ENCODE data around the gene COL6A2.

The COL6A2 gene

DNA sequence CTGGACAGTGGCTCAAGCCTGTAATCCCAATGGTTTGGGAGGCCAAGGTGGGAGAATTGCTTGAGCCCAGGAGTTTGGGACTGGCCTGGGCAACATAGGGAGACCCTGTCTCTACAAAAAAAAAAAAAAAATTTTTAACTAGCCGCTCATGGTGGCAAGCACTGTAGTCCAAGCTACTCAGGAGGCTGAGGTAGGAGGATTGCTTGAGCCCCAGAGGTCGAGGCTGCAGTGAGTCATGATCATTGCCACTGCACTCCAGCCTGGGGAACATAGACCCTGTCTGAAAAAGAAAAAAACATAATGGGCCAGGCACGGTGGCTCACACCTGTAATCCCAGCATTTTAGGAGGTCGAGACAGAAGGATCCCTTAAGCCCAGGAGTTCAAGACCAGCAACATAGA, 81.0 kb downstream of the COL6A2 start:
- 100% methylated on average over 4 of the region's 4 CpGs for WGBS (ENCODE audit: insufficient coverage)
- ChIA-PET POLR2A (no interaction called here), CTCF (no interaction called here)

More for the DNA sequence above, 81.0 kb downstream of the COL6A2 start:
- Histone ChIP-seq H3K4me1 (ENCODE audit: control extremely low read depth in 1 of 4, control insufficient read depth in 4 of 4, insufficient read depth in 4 of 4, low read length in 3 of 4) (peaks cover 0 to 34% (median 16%) of the 10 kb centered on the region in 4 experiments), H3K36me3 (ENCODE audit: control insufficient read depth in 4 of 4, insufficient read depth in 4 of 4, low read length in 3 of 4) (peaks cover 0 to 4% (median 0%) of the 10 kb centered on the region in 4 experiments), H3K27me3 (replicated peaks in 2 of 5; ENCODE audit: control insufficient read depth in 4 of 5, insufficient read depth in 5 of 5, low read length in 4 of 5) (no peaks in the 10 kb centered on the region), H3K27ac (ENCODE audit: insufficient read depth in 1 of 2, low read depth in 1 of 2, low read length in 2 of 2, poor library complexity in 1 of 2, severe bottlenecking in 2 of 2) (no peak overlapping the region), H3K4me3 (ENCODE audit: control insufficient read depth in 1 of 7, extremely low read depth in 1 of 7, insufficient read depth in 4 of 7, low read depth in 2 of 7, low read length in 6 of 7) (no peak overlapping the region), H3K9me3 (ENCODE audit: control extremely low read depth in 1 of 5, control insufficient read depth in 4 of 5, insufficient read depth in 2 of 5, low read depth in 1 of 5, low read length in 4 of 5) (peaks cover 2 to 11% (median 6%) of the 10 kb centered on the region in 5 experiments)
- no peak for DNase-seq

All from common myeloid progenitor, CD34-positive (primary cell).